ENCODE results near the gene REXO4.

REXO4 gene

DNA sequence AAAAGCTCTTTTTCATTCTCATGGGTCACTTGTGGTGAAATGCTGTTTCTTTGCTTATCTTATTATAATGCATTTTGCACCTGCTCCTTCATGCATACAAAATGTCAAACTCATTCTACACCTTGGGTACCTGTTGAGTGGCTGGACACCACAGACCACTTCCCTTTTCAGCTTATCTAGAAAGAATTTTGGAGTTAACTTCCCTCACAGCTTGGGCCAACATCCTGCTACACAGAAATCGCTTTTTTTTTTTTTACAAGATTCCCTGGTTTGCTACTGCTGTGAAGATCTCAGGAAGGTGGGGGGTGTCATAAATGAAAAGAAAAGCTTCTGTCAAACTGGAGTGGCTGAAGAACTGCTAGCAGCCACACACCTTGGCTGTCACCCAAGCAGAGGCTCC lies 2.6 kb downstream of the REXO4 start:
- no peaks in the 10 kb centered on the region for H3K27me3 ChIP-seq (ENCODE audit: control insufficient read depth in 3 of 3, insufficient read depth in 3 of 3, low read depth in 1 of 3, low read length in 3 of 3)
- H3K9ac ChIP-seq (ENCODE audit: low read depth, low read length, poor library complexity), result no peak overlapping the region
- no peaks in the 10 kb centered on the region for H3K9me3 ChIP-seq (replicated peaks in 1 of 2; ENCODE audit: control insufficient read depth in 2 of 2, insufficient read depth in 1 of 2, low read depth in 1 of 2, low read length in 2 of 2)
- H2BK15ac ChIP-seq (ENCODE audit: low read length), result no peak overlapping the region
- H3K36me3 ChIP-seq (replicated peaks in 1 of 2; ENCODE audit: control insufficient read depth in 2 of 2, insufficient read depth in 2 of 2, low read length in 2 of 2), result peaks cover 37 to 61% of the 10 kb centered on the region in 2 donors
- H3K4ac ChIP-seq (ENCODE audit: low read length), result no peak overlapping the region
- H3K14ac ChIP-seq (ENCODE audit: low read length), result no peak overlapping the region
- DNase-seq (ENCODE audit: low spot score), result no peak
- H4K91ac ChIP-seq (ENCODE audit: low read depth, low read length, poor library complexity), result no peak overlapping the region
- WGBS, 2 donors (ENCODE audit: extremely low coverage in 2 of 2, insufficient read length in 2 of 2, insufficient replicate concordance in 1 of 2), result no CpG with 5 or more reads among the region's 1 CpG
- H2BK120ac ChIP-seq (ENCODE audit: low read depth, low read length), result no peak overlapping the region
- H3K79me1 ChIP-seq (ENCODE audit: low read depth, low read length), result peaks cover 13% of the 10 kb centered on the region
- H2AFZ ChIP-seq (ENCODE audit: low read length), result no peak overlapping the region
- no peak overlapping the region for H2BK12ac ChIP-seq (ENCODE audit: low read length)
- H3K27ac ChIP-seq (replicated peaks; ENCODE audit: low read length), result no peak overlapping the region
- H2AK5ac ChIP-seq (ENCODE audit: low read depth, low read length), result no peak overlapping the region
- no peak overlapping the region for H3K4me2 ChIP-seq (ENCODE audit: insufficient read depth, low read length, poor library complexity, severe bottlenecking)
- peaks cover 3 to 9% of the 10 kb centered on the region in 2 donors for H3K4me1 ChIP-seq (ENCODE audit: control insufficient read depth in 2 of 2, insufficient read depth in 1 of 2, low read depth in 1 of 2, low read length in 2 of 2)
- no peak overlapping the region for H4K8ac ChIP-seq (ENCODE audit: low read depth, low read length)
- no peak overlapping the region for H2BK5ac ChIP-seq (ENCODE audit: low read length)
- no peak overlapping the region for H3K23ac ChIP-seq (ENCODE audit: low read depth, low read length, poor library complexity)
- H3K4me3 ChIP-seq (ENCODE audit: low read length in 2 of 2), result no peak overlapping the region
- no peak overlapping the region for H3K18ac ChIP-seq (ENCODE audit: low read length)

DNA sequence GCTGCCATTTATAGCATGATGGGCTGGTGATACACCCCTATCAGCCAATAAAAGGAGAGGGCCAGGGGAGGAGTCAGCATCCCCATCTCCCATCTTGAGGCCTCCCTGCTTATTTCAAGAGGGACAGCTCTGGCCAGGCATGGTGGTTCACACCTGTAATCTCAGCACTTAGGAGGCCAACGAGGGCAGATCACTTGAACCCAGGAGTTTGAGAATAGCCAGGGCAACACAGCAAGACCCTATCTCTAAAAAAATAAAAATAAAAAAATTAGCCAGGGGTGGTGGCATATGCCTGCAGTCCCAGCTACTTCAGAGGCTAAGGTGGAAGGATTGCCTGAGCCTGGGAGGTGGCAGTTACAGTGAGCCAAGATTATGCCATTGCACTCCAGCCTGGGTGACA lies 9.8 kb downstream of the REXO4 start:
- H4K91ac ChIP-seq (ENCODE audit: low read depth, low read length, poor library complexity), result no peak overlapping the region
- no peak overlapping the region for H2BK120ac ChIP-seq (ENCODE audit: low read depth, low read length)
- no peak overlapping the region for H2AFZ ChIP-seq (ENCODE audit: low read length)
- H2BK15ac ChIP-seq (ENCODE audit: low read length), result no peak overlapping the region
- no CpG with 5 or more reads among the region's 1 CpG for WGBS, 2 donors (ENCODE audit: extremely low coverage in 2 of 2, insufficient read length in 2 of 2, insufficient replicate concordance in 1 of 2)
- no peak for DNase-seq (ENCODE audit: low spot score)
- no peaks in the 10 kb centered on the region for H3K9me3 ChIP-seq (replicated peaks in 1 of 2; ENCODE audit: control insufficient read depth in 2 of 2, insufficient read depth in 1 of 2, low read depth in 1 of 2, low read length in 2 of 2)
- peaks cover 10% of the 10 kb centered on the region for H3K79me1 ChIP-seq (ENCODE audit: low read depth, low read length)
- H4K8ac ChIP-seq (ENCODE audit: low read depth, low read length), result no peak overlapping the region
- peaks cover 59 to 93% of the 10 kb centered on the region in 2 donors for H3K36me3 ChIP-seq (replicated peaks in 1 of 2; ENCODE audit: control insufficient read depth in 2 of 2, insufficient read depth in 2 of 2, low read length in 2 of 2)
- no peak overlapping the region for H3K4me3 ChIP-seq (ENCODE audit: low read length in 2 of 2)
- H2BK12ac ChIP-seq (ENCODE audit: low read length), result no peak overlapping the region
- H3K18ac ChIP-seq (ENCODE audit: low read length), result no peak overlapping the region
- H3K14ac ChIP-seq (ENCODE audit: low read length), result no peak overlapping the region
- H3K4ac ChIP-seq (ENCODE audit: low read length), result no peak overlapping the region
- no peak overlapping the region for H3K4me2 ChIP-seq (ENCODE audit: insufficient read depth, low read length, poor library complexity, severe bottlenecking)
- H3K4me1 ChIP-seq (ENCODE audit: control insufficient read depth in 2 of 2, insufficient read depth in 1 of 2, low read depth in 1 of 2, low read length in 2 of 2), result no peaks in the 10 kb centered on the region
- H3K27me3 ChIP-seq (ENCODE audit: control insufficient read depth in 3 of 3, insufficient read depth in 3 of 3, low read depth in 1 of 3, low read length in 3 of 3), result no peaks in the 10 kb centered on the region
- no peak overlapping the region for H3K23ac ChIP-seq (ENCODE audit: low read depth, low read length, poor library complexity)
- H3K9ac ChIP-seq (ENCODE audit: low read depth, low read length, poor library complexity), result no peak overlapping the region
- no peak overlapping the region for H2BK5ac ChIP-seq (ENCODE audit: low read length)
- H3K27ac ChIP-seq (replicated peaks; ENCODE audit: low read length), result no peak overlapping the region
- no peak overlapping the region for H2AK5ac ChIP-seq (ENCODE audit: low read depth, low read length)

DNA sequence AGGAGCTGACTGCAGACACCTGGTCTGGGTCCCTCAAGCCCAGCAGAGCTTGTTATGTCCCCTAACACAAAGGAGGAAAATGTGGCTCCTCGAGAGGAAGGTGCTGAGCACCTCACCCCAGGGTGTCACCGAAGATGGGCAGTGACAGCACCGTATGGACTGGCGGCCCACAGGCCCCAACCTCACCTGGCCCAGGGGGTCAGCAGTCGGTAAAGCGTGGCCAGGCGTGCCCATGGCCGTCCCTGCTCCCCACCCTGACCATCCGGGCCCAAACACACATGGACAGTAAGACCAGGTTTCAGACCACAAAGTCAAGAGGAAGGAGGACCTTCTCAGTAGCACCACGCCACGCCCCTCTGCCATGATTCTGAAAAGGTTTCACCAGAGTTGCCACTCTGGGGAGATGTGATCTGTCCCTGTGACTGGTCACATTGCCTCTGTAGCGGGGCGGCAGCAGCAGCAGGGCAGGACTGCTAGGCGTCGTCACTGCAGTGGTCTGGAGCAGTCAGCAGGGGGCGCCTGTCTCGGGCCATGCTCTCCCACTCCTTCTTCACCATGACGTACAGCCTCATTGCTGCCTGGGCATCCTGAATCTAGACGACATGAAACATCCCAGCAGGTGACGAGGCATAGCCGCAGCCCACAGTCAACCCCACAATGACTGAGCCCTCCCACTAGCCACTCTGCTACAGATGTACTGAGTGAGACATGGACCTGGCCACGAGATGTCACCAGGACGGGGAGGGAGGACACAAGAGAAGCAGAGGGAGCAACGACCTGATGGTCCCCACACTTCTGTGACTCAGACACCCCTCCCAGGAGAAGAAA lies 11.1 kb downstream of the REXO4 start:
- Histone ChIP-seq H2BK120ac (ENCODE audit: low read depth, low read length) (no peak overlapping the region), H3K18ac (ENCODE audit: low read length) (no peak overlapping the region), H4K8ac (ENCODE audit: low read depth, low read length) (no peak overlapping the region), H3K4me3 (ENCODE audit: low read length in 2 of 2) (no peak overlapping the region), H3K4me1 (ENCODE audit: control insufficient read depth in 2 of 2, insufficient read depth in 1 of 2, low read depth in 1 of 2, low read length in 2 of 2) (no peaks in the 10 kb centered on the region), H3K79me1 (ENCODE audit: low read depth, low read length) (peaks cover 2% of the 10 kb centered on the region), H2BK15ac (ENCODE audit: low read length) (no peak overlapping the region), H2AK5ac (ENCODE audit: low read depth, low read length) (no peak overlapping the region), H3K4ac (ENCODE audit: low read length) (no peak overlapping the region), H2AFZ (ENCODE audit: low read length) (no peak overlapping the region), H3K4me2 (ENCODE audit: insufficient read depth, low read length, poor library complexity, severe bottlenecking) (no peak overlapping the region), H2BK5ac (ENCODE audit: low read length) (no peak overlapping the region), H3K9me3 (replicated peaks in 1 of 2; ENCODE audit: control insufficient read depth in 2 of 2, insufficient read depth in 1 of 2, low read depth in 1 of 2, low read length in 2 of 2) (no peaks in the 10 kb centered on the region), H3K27ac (replicated peaks; ENCODE audit: low read length) (no peak overlapping the region), H3K9ac (ENCODE audit: low read depth, low read length, poor library complexity) (peak overlapping the region; percentile 40), H3K14ac (ENCODE audit: low read length) (no peak overlapping the region), H3K23ac (ENCODE audit: low read depth, low read length, poor library complexity) (peak overlapping the region; percentile 90), H3K27me3 (ENCODE audit: control insufficient read depth in 3 of 3, insufficient read depth in 3 of 3, low read depth in 1 of 3, low read length in 3 of 3) (no peaks in the 10 kb centered on the region), H3K36me3 (replicated peaks in 1 of 2; ENCODE audit: control insufficient read depth in 2 of 2, insufficient read depth in 2 of 2, low read length in 2 of 2) (peaks cover 50 to 81% of the 10 kb centered on the region in 2 donors), H4K91ac (ENCODE audit: low read depth, low read length, poor library complexity) (no peak overlapping the region), H2BK12ac (ENCODE audit: low read length) (no peak overlapping the region)
- peak; percentile 54 for DNase-seq (ENCODE audit: low spot score)
- WGBS, 2 donors (ENCODE audit: extremely low coverage in 2 of 2, insufficient read length in 2 of 2, insufficient replicate concordance in 1 of 2), result no CpG with 5 or more reads among the region's 24 CpGs

DNA sequence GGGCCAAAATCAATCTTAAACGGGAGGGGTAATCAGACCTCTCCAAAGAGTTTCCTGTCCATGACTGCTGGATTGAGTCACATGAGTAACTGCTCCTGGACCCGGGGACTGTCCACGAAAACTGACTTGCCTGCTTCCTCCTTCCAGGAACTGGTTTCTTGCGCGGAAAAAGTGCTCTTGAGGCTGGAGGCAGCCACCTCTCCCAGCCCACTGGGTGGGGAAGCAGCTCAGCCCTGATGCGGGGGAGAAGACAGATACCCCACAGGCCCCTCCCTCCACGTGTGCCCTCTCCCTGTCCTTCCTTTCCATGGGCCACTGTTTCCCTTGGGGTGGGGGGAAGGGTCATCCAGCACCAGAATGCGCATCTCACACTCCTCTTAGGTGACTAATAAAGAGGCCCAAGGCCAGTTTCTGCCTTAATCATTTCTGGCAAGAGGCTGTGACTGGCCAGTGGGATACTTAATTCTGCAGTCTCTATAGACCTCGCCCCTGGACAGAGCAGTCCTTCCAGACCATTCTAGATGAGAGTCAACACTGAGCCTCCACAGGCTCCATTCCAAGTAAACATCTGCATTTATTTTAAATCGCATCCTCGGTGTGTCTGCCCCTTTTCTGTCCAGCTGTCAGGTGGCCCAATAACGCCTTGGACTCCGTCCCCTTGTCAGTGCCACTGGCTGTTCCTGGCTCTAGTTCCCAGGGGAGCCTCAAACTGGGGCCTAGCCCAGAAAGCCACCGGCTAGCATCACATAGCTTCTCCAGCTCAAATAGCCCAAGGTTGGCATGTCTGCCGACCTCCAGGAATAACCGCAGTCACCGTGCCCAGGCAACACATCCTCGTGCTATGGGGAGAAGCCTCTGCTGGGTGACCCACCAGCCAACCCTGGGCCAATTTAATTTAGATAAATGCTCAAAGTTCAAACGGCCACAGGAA lies 12.0 kb downstream of the REXO4 start:
- H3K9ac ChIP-seq (ENCODE audit: low read depth, low read length, poor library complexity), result no peak overlapping the region
- no peak overlapping the region for H4K91ac ChIP-seq (ENCODE audit: low read depth, low read length, poor library complexity)
- no peak overlapping the region for H3K4me2 ChIP-seq (ENCODE audit: insufficient read depth, low read length, poor library complexity, severe bottlenecking)
- no peak overlapping the region for H3K23ac ChIP-seq (ENCODE audit: low read depth, low read length, poor library complexity)
- WGBS, 2 donors (ENCODE audit: extremely low coverage in 2 of 2, insufficient read length in 2 of 2, insufficient replicate concordance in 1 of 2), result no CpG with 5 or more reads among the region's 19 CpGs
- peaks cover 45 to 73% of the 10 kb centered on the region in 2 donors for H3K36me3 ChIP-seq (replicated peaks in 1 of 2; ENCODE audit: control insufficient read depth in 2 of 2, insufficient read depth in 2 of 2, low read length in 2 of 2)
- no peak overlapping the region for H3K14ac ChIP-seq (ENCODE audit: low read length)
- no peak overlapping the region for H3K4ac ChIP-seq (ENCODE audit: low read length)
- H2BK12ac ChIP-seq (ENCODE audit: low read length), result no peak overlapping the region
- no peak overlapping the region for H2AK5ac ChIP-seq (ENCODE audit: low read depth, low read length)
- H2BK120ac ChIP-seq (ENCODE audit: low read depth, low read length), result no peak overlapping the region
- H4K8ac ChIP-seq (ENCODE audit: low read depth, low read length), result no peak overlapping the region
- no peaks in the 10 kb centered on the region for H3K79me1 ChIP-seq (ENCODE audit: low read depth, low read length)
- no peaks in the 10 kb centered on the region for H3K9me3 ChIP-seq (replicated peaks in 1 of 2; ENCODE audit: control insufficient read depth in 2 of 2, insufficient read depth in 1 of 2, low read depth in 1 of 2, low read length in 2 of 2)
- DNase-seq (ENCODE audit: low spot score), result no peak
- H3K18ac ChIP-seq (ENCODE audit: low read length), result no peak overlapping the region
- H3K4me3 ChIP-seq (ENCODE audit: low read length in 2 of 2), result no peak overlapping the region
- no peak overlapping the region for H2AFZ ChIP-seq (ENCODE audit: low read length)
- H3K27ac ChIP-seq (replicated peaks; ENCODE audit: low read length), result no peak overlapping the region
- no peaks in the 10 kb centered on the region for H3K4me1 ChIP-seq (ENCODE audit: control insufficient read depth in 2 of 2, insufficient read depth in 1 of 2, low read depth in 1 of 2, low read length in 2 of 2)
- no peaks in the 10 kb centered on the region for H3K27me3 ChIP-seq (ENCODE audit: control insufficient read depth in 3 of 3, insufficient read depth in 3 of 3, low read depth in 1 of 3, low read length in 3 of 3)
- peak overlapping the region; percentile 45 for H2BK5ac ChIP-seq (ENCODE audit: low read length)
- no peak overlapping the region for H2BK15ac ChIP-seq (ENCODE audit: low read length)
